Liver (tissue), 9 donors: Measurements from ENCODE around the gene METTL14. TPM values are rescaled to one million over a fixed set of nuclear protein-coding genes. Genes with fewer than 3 reads are reported as not detected.

Source experiments
- DNase-seq: peaks from one replicate; pipeline ENCODE4 v3.0.0-alpha.2; 2017; ENCODE audit warnings: low spot score
- H3K27ac ChIP-seq, 2 donors: one replicate each; pipeline ENCODE4 v1.7.0; 2013; ENCODE audit warnings: inconsistent platforms in 2 of 2, low read length in 2 of 2, control low read depth in 1 of 2, low read depth in 1 of 2, mild to moderate bottlenecking in 1 of 2
- H3K27me3 ChIP-seq, 4 donors: one replicate each; pipeline versions ENCODE4 v1.6.1 to v1.7.0; 2013; ENCODE audit warnings: low read length in 3 of 4, inconsistent platforms in 1 of 4, mild to moderate bottlenecking in 1 of 4, moderate library complexity in 1 of 4; ENCODE audit not compliant: control insufficient read depth in 4 of 4, insufficient read depth in 4 of 4
- H3K36me3 ChIP-seq, 4 donors: one replicate each; pipeline versions ENCODE4 v1.6.1 to v1.7.0; 2013; ENCODE audit warnings: low read length in 3 of 4, mild to moderate bottlenecking in 3 of 4, low read depth in 1 of 4, moderate library complexity in 1 of 4; ENCODE audit not compliant: control insufficient read depth in 4 of 4, insufficient read depth in 3 of 4
- H3K4me1 ChIP-seq, 4 donors: one replicate each; pipeline versions ENCODE4 v1.6.1 to v1.7.0; 2013; ENCODE audit warnings: low read length in 3 of 4, mild to moderate bottlenecking in 3 of 4, moderate library complexity in 1 of 4; ENCODE audit not compliant: control insufficient read depth in 4 of 4, insufficient read depth in 4 of 4
- H3K4me3 ChIP-seq, 3 donors: one replicate each; pipeline versions ENCODE4 v1.6.1 to v1.7.0; 2013; ENCODE audit warnings: low read length in 3 of 3, control low read depth in 1 of 3, low read depth in 1 of 3, mild to moderate bottlenecking in 1 of 3
- H3K9ac ChIP-seq, 2 donors: one replicate each; pipeline ENCODE4 v1.7.0; 2013; ENCODE audit warnings: low read length in 2 of 2, mild to moderate bottlenecking in 2 of 2, moderate library complexity in 2 of 2, control low read depth in 1 of 2, low read depth in 1 of 2
- H3K9me3 ChIP-seq, 4 donors: one replicate each; pipeline versions ENCODE4 v1.6.1 to v1.7.0; 2013; ENCODE audit warnings: low read length in 3 of 4; ENCODE audit not compliant: control insufficient read depth in 4 of 4
- EGR1 ChIP-seq, 2 donors: IDR thresholded peaks; 2 replicates each; pipeline ENCODE4 v1.6.1; 2016 to 2018; ENCODE audit warnings: antibody characterized with exemption in 2 of 2, low read depth in 2 of 2
- FOXA1 ChIP-seq: IDR thresholded peaks from 2 replicates; pipeline ENCODE4 v1.6.1; 2016; ENCODE audit warnings: antibody characterized with exemption
- FOXA2 ChIP-seq: IDR thresholded peaks from 2 replicates; pipeline ENCODE4 v1.6.1; 2016; ENCODE audit warnings: antibody characterized with exemption
- GABPA ChIP-seq, 2 donors: IDR thresholded peaks in 1 of 2; conservative IDR thresholded peaks in 1 of 2; 2 replicates each; pipeline ENCODE4 v1.6.1; 2016; ENCODE audit warnings: antibody characterized with exemption in 2 of 2, mild to moderate bottlenecking in 1 of 2, moderate library complexity in 1 of 2
- HNF4A ChIP-seq, 2 donors: conservative IDR thresholded peaks; 2 replicates each; pipeline ENCODE4 v1.6.1; 2016; ENCODE audit warnings: antibody characterized with exemption in 2 of 2, mild to moderate bottlenecking in 2 of 2
- HNF4G ChIP-seq: IDR thresholded peaks from 2 replicates; pipeline ENCODE4 v1.6.1; 2016; ENCODE audit warnings: antibody characterized with exemption
- JUND ChIP-seq, 2 donors: IDR thresholded peaks; 2 replicates each; pipeline ENCODE4 v1.6.1; 2016; ENCODE audit warnings: antibody characterized with exemption in 2 of 2
- NR2F2 ChIP-seq: IDR thresholded peaks from 2 replicates; pipeline ENCODE4 v1.6.1; 2016; ENCODE audit warnings: antibody characterized with exemption
- RAD21 ChIP-seq, 2 donors: IDR thresholded peaks; 2 replicates each; pipeline ENCODE4 v1.6.1; 2016; ENCODE audit warnings: antibody characterized with exemption in 2 of 2, mild to moderate bottlenecking in 2 of 2
- RXRA ChIP-seq, 2 donors: IDR thresholded peaks; 2 replicates each; pipeline ENCODE4 v1.6.1; 2017 to 2018; ENCODE audit warnings: antibody characterized with exemption in 2 of 2, mild to moderate bottlenecking in 1 of 2
- SP1 ChIP-seq: IDR thresholded peaks from 2 replicates; pipeline ENCODE4 v1.6.1; 2018; ENCODE audit warnings: antibody characterized with exemption, mild to moderate bottlenecking
- TAF1 ChIP-seq: conservative IDR thresholded peaks from 2 replicates; pipeline ENCODE4 v1.6.1; 2016; ENCODE audit warnings: antibody characterized with exemption, mild to moderate bottlenecking
- YY1 ChIP-seq: IDR thresholded peaks from 2 replicates; pipeline ENCODE4 v1.6.1; 2016; ENCODE audit warnings: antibody characterized with exemption, mild to moderate bottlenecking
- WGBS: extraction: QIAGEN DNeasy Blood & Tissue Kit; methylation state at CpG from one replicate; pipeline ENCODE4 v1.1.7; 2013; 5-methylcytosine and 5-hydroxymethylcytosine counted together
- polyA plus RNA-seq, 2 donors: library from polyadenylated mRNA; stranded (reverse) in 1 of 2; unstranded in 1 of 2; fragments of 200-250 nt in 1 of 2; fragments of >200 nt in 1 of 2; fragmentation: Nextera tagmentation in 1 of 2; extraction: Ambion mirVana in 1 of 2; gene quantifications; one replicate each; pipeline versions ENCODE4 v1.2.1 to v1.2.3, GENCODE V29; 2013 to 2015
- total RNA-seq, 2 donors: library from RNA; depleted of rRNA; stranded (reverse); fragments of >200 nt; gene quantifications; one replicate each; pipeline ENCODE4 v1.2.3, GENCODE V29; 2014
- TF ChIP-seq, protein P1 (sequence below): fragments of 150-350 bp; IDR thresholded peaks from 2 replicates; pipeline ENCODE4 v1.5.1; 2017; ENCODE audit warnings: improper control_type of control experiment, low read depth, low read length; ENCODE audit not compliant: missing input control
- TF ChIP-seq, protein P2 (sequence below): IDR thresholded peaks from 2 replicates; pipeline ENCODE4 v1.6.1; 2016; ENCODE audit warnings: antibody characterized with exemption
- TF ChIP-seq, protein P3 (sequence below): IDR thresholded peaks from 2 replicates; pipeline ENCODE4 v1.6.1; 2016; ENCODE audit warnings: antibody characterized with exemption, mild to moderate bottlenecking
- TF ChIP-seq, protein P4 (sequence below): IDR thresholded peaks from 2 replicates; pipeline ENCODE4 v1.6.1; 2016; ENCODE audit warnings: antibody characterized with exemption
- TF ChIP-seq, protein P5 (sequence below): IDR thresholded peaks from 2 replicates; pipeline ENCODE4 v1.6.1; 2016; ENCODE audit warnings: antibody characterized with exemption
- donor health status: healthy.
- donor health status: healthy.
- donor health status: healthy.
- donor health status: healthy.
- donor health status: healthy.

METTL14 gene
- total and polyA plus RNA-seq, 4 donors: 8.2 to 25.5 (median 16.7) TPM

DNA sequence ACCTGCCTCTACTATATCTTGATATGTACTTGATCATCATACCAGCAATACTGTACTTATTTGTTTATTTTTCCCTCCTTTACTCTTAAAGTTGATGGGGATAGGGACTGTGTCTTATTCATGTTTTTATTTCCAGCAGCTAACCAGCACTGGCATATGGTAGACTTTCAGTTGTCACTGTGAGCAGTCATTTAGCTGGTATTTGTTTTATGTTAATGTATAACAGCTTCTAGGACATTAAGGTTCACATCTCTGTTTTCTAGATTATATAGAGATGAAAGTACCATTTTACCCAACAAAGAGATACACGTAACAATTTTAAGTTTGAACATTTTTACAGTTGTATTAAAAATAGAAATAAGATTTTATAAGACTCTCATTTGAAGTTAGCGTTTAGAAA lies 17.9 kb downstream of the METTL14 start:
- TF ChIP-seq FOXA2 (peak; percentile 23), JUND (IDR thresholded peaks at IDR 0.05) (no peak), FOXA1 (peak; percentile 30), HNF4A (conservative IDR thresholded peaks at IDR 0.05) (peak; percentile 13 to 44), YY1 (peak; percentile 73), RXRA (IDR thresholded peaks at IDR 0.05) (peak in 1 of 2 donors; percentile 21), SP1 (peak; percentile 32)
- TF ChIP-seq, protein P1, sequence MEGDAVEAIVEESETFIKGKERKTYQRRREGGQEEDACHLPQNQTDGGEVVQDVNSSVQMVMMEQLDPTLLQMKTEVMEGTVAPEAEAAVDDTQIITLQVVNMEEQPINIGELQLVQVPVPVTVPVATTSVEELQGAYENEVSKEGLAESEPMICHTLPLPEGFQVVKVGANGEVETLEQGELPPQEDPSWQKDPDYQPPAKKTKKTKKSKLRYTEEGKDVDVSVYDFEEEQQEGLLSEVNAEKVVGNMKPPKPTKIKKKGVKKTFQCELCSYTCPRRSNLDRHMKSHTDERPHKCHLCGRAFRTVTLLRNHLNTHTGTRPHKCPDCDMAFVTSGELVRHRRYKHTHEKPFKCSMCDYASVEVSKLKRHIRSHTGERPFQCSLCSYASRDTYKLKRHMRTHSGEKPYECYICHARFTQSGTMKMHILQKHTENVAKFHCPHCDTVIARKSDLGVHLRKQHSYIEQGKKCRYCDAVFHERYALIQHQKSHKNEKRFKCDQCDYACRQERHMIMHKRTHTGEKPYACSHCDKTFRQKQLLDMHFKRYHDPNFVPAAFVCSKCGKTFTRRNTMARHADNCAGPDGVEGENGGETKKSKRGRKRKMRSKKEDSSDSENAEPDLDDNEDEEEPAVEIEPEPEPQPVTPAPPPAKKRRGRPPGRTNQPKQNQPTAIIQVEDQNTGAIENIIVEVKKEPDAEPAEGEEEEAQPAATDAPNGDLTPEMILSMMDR: no peak
- H3K27me3 ChIP-seq: no peaks in the 10 kb centered on the region

DNA sequence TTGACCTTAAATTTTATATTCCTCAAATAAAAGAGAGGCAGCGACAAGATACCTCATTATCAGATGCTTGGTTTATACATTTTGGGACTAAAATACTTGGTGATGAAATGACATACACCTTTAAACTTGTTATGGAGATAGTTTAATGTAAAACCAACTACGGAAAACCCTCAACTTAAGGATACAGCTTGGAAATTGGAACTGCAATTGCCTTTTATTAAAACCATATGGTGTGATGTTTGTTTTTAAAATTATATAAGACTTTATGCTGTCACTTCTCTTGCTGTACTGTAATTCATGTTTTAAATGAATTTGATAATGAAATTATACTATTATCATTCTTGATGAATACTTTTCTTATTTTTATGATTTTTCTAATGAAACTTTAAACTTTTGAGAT lies 25.9 kb downstream of the METTL14 start:
- TF ChIP-seq JUND (IDR thresholded peaks at IDR 0.05) (no peak), HNF4G (no peak), EGR1 (IDR thresholded peaks at IDR 0.05; ENCODE audit: low read depth in 2 of 2) (no peak), FOXA1 (no peak), YY1 (no peak), GABPA (IDR thresholded peaks at IDR 0.05 in 1 of 2, conservative IDR thresholded peaks at IDR 0.05 in 1 of 2) (no peak), TAF1 (no peak), RXRA (IDR thresholded peaks at IDR 0.05) (no peak), HNF4A (conservative IDR thresholded peaks at IDR 0.05) (no peak), RAD21 (IDR thresholded peaks at IDR 0.05) (no peak), NR2F2 (no peak), FOXA2 (no peak), SP1 (no peak)
- TF ChIP-seq, protein P2, sequence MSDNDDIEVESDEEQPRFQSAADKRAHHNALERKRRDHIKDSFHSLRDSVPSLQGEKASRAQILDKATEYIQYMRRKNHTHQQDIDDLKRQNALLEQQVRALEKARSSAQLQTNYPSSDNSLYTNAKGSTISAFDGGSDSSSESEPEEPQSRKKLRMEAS: no peak
- TF ChIP-seq, protein P1: no peak
- TF ChIP-seq, protein P3, sequence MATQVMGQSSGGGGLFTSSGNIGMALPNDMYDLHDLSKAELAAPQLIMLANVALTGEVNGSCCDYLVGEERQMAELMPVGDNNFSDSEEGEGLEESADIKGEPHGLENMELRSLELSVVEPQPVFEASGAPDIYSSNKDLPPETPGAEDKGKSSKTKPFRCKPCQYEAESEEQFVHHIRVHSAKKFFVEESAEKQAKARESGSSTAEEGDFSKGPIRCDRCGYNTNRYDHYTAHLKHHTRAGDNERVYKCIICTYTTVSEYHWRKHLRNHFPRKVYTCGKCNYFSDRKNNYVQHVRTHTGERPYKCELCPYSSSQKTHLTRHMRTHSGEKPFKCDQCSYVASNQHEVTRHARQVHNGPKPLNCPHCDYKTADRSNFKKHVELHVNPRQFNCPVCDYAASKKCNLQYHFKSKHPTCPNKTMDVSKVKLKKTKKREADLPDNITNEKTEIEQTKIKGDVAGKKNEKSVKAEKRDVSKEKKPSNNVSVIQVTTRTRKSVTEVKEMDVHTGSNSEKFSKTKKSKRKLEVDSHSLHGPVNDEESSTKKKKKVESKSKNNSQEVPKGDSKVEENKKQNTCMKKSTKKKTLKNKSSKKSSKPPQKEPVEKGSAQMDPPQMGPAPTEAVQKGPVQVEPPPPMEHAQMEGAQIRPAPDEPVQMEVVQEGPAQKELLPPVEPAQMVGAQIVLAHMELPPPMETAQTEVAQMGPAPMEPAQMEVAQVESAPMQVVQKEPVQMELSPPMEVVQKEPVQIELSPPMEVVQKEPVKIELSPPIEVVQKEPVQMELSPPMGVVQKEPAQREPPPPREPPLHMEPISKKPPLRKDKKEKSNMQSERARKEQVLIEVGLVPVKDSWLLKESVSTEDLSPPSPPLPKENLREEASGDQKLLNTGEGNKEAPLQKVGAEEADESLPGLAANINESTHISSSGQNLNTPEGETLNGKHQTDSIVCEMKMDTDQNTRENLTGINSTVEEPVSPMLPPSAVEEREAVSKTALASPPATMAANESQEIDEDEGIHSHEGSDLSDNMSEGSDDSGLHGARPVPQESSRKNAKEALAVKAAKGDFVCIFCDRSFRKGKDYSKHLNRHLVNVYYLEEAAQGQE: no peak
- TF ChIP-seq, protein P4, sequence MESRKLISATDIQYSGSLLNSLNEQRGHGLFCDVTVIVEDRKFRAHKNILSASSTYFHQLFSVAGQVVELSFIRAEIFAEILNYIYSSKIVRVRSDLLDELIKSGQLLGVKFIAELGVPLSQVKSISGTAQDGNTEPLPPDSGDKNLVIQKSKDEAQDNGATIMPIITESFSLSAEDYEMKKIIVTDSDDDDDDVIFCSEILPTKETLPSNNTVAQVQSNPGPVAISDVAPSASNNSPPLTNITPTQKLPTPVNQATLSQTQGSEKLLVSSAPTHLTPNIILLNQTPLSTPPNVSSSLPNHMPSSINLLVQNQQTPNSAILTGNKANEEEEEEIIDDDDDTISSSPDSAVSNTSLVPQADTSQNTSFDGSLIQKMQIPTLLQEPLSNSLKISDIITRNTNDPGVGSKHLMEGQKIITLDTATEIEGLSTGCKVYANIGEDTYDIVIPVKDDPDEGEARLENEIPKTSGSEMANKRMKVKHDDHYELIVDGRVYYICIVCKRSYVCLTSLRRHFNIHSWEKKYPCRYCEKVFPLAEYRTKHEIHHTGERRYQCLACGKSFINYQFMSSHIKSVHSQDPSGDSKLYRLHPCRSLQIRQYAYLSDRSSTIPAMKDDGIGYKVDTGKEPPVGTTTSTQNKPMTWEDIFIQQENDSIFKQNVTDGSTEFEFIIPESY: no peak
- TF ChIP-seq, protein P5, sequence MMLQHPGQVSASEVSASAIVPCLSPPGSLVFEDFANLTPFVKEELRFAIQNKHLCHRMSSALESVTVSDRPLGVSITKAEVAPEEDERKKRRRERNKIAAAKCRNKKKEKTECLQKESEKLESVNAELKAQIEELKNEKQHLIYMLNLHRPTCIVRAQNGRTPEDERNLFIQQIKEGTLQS: no peak
- 100% methylated on average over 2 of the region's 2 CpGs for WGBS
- H3K36me3 ChIP-seq: peaks cover 5 to 43% (median 23%) of the 10 kb centered on the region in 4 donors

More for the DNA sequence above, 17.9 kb downstream of the METTL14 start:
- no peak for DNase-seq
- no peaks in the 10 kb centered on the region for H3K9me3 ChIP-seq
- peak overlapping the region in 1 of 2 donors; percentile 28 for H3K27ac ChIP-seq
- no peak overlapping the region for H3K4me3 ChIP-seq
- WGBS: 44% methylated on average over 2 of the region's 2 CpGs
- H3K36me3 ChIP-seq: peaks cover 7 to 45% (median 32%) of the 10 kb centered on the region in 4 donors
- no peak overlapping the region for H3K9ac ChIP-seq
- peaks cover 0 to 22% (median 11%) of the 10 kb centered on the region in 4 donors for H3K4me1 ChIP-seq

More for the DNA sequence above, 25.9 kb downstream of the METTL14 start:
- Histone ChIP-seq H3K27ac (no peak overlapping the region), H3K4me3 (no peak overlapping the region), H3K4me1 (peaks cover 0 to 2% (median 0%) of the 10 kb centered on the region in 4 donors), H3K9me3 (no peaks in the 10 kb centered on the region), H3K27me3 (no peaks in the 10 kb centered on the region), H3K9ac (no peak overlapping the region)
- DNase-seq: no peak
